Prostate gland (tissue), 2 donors: ENCODE measurements around the gene MIB2.
"Not testable (repeated sequence)": the region's sequence is repeated elsewhere in the genome, so short reads cannot be mapped to it uniquely, and the experiment has no call there.

Experiments used
- POLR2A ChIP-seq: fragments of 450-650 bp; IDR thresholded peaks from one replicate; pipeline ENCODE4 v1.6.1; 2016; ENCODE audit warnings: antibody characterized with exemption, mild to moderate bottlenecking
- TF ChIP-seq, protein P1 (sequence below), 4 experiments: fragments of 200-600 bp in 2 of 4; fragments of 450-650 bp in 2 of 4; sonication (generic) in 2 of 4; IDR thresholded peaks; 1 replicate in 3 of 4; 2 replicates in 1 of 4; pipeline ENCODE4 v1.5.1; 2016 to 2019; ENCODE audit warnings: antibody characterized with exemption in 4 of 4, mild to moderate bottlenecking in 2 of 4, moderate library complexity in 2 of 4

DNA sequence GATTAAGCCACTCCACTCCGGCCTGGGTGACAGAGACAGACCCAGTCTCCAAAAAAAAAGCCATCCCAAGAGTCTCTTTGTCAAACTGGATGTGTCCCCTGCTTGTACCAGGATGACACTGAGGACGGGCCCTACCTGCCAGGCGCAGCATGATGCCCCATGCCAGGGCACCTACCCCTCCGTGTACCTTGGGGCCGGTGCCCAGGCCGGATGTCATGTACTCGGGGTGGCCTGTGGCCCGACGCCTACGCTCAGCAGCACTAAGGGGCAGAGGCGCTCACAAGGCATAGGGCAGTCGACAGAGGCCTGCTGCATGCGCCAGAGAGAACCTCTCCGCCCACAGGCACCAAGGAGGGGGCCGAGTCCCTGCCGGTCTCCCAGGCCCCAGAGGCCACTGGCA, 24.1 kb downstream of the MIB2 start:
- TF ChIP-seq, protein P1, sequence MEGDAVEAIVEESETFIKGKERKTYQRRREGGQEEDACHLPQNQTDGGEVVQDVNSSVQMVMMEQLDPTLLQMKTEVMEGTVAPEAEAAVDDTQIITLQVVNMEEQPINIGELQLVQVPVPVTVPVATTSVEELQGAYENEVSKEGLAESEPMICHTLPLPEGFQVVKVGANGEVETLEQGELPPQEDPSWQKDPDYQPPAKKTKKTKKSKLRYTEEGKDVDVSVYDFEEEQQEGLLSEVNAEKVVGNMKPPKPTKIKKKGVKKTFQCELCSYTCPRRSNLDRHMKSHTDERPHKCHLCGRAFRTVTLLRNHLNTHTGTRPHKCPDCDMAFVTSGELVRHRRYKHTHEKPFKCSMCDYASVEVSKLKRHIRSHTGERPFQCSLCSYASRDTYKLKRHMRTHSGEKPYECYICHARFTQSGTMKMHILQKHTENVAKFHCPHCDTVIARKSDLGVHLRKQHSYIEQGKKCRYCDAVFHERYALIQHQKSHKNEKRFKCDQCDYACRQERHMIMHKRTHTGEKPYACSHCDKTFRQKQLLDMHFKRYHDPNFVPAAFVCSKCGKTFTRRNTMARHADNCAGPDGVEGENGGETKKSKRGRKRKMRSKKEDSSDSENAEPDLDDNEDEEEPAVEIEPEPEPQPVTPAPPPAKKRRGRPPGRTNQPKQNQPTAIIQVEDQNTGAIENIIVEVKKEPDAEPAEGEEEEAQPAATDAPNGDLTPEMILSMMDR (IDR thresholded peaks at IDR 0.05): not testable (repeated sequence)
- not testable (repeated sequence) for TF ChIP-seq POLR2A
